Body of pancreas (tissue), 4 donors: Measurements from ENCODE around the gene STX4. TPM values are rescaled to one million over a fixed set of nuclear protein-coding genes. Genes with fewer than 3 reads are reported as not detected.

ENCODE experiments used
- ATAC-seq: fragments of 150-250 bp; one replicate; pipeline ENCODE4 v1.9.1; 2016
- DNase-seq, 4 donors: peaks; one replicate each; pipeline ENCODE4 v3.0.0-alpha.2; 2019
- H3K27ac ChIP-seq, 4 donors: fragments of 200-600 bp; sonication (generic); 1 replicate in 3 of 4; 2 replicates in 1 of 4; pipeline versions ENCODE4 v1.5.1 to v1.6.1; 2016 to 2019; ENCODE audit warnings: mild to moderate bottlenecking in 1 of 4, mixed read lengths in 1 of 4, moderate library complexity in 1 of 4
- H3K27me3 ChIP-seq, 2 donors: fragments of 200-600 bp; sonication (generic); one replicate each; pipeline ENCODE4 v1.6.0; 2016; ENCODE audit warnings: mild to moderate bottlenecking in 1 of 2
- H3K36me3 ChIP-seq, 2 donors: fragments of 200-600 bp; sonication (generic); replicated peaks in 1 of 2; 2 replicates each; pipeline ENCODE4 v1.5.1; 2016; ENCODE audit warnings: low read depth in 2 of 2; ENCODE audit not compliant: insufficient read depth in 1 of 2
- H3K4me1 ChIP-seq: fragments of 200-600 bp; sonication (generic); one replicate; pipeline ENCODE4 v1.6.0; 2016
- H3K4me3 ChIP-seq, 2 donors: fragments of 200-600 bp; sonication (generic); 1 replicate in 1 of 2; 2 replicates in 1 of 2; pipeline ENCODE4 v1.5.1; 2016 to 2019
- H3K9me3 ChIP-seq, 3 donors: fragments of 200-600 bp; sonication (generic); 1 replicate in 2 of 3; 2 replicates in 1 of 3; pipeline ENCODE4 v1.5.1; 2016
- CTCF ChIP-seq, 7 experiments: fragments of 450-650 bp in 4 of 7; fragments of 200-600 bp in 3 of 7; sonication (generic) in 3 of 7; IDR thresholded peaks; one replicate each; pipeline ENCODE4 v1.5.1; 2016 to 2019; ENCODE audit warnings: antibody characterized with exemption in 7 of 7
- POLR2A ChIP-seq, 3 donors: fragments of 450-650 bp; IDR thresholded peaks; one replicate each; pipeline ENCODE4 v1.6.1; 2016; ENCODE audit warnings: antibody characterized with exemption in 3 of 3, mild to moderate bottlenecking in 2 of 3
- WGBS, 2 donors: methylation state at CpG; one replicate each; pipeline ENCODE4 v1.1.5; 2017; 5-methylcytosine and 5-hydroxymethylcytosine counted together
- intact Hi-C: fragments of 100-400 bp; cut with DNase I; formaldehyde crosslinking; loops from one replicate; pipeline ENCODE4 v1.15.1; 2023
- total RNA-seq, 2 donors: library from RNA; depleted of rRNA; stranded (reverse); fragments of >200 nt; gene quantifications; one replicate each; pipeline ENCODE4 v1.1.0, GENCODE V29; 2016

STX4 gene
- total RNA-seq, 2 donors from 2014 or later, result 25.9 to 38.6 TPM

- H3K27ac ChIP-seq, result no peak overlapping the region
- H3K4me3 ChIP-seq, result no peak overlapping the region
- H3K9me3 ChIP-seq, result no peaks in the 10 kb centered on the region
- intact Hi-C loops, result no loop called here
- no peak for ATAC-seq
- H3K36me3 ChIP-seq, result no peaks in the 10 kb centered on the region
- H3K27me3 ChIP-seq, result no peaks in the 10 kb centered on the region
- TF ChIP-seq POLR2A (IDR thresholded peaks at IDR 0.05), result no peak
- WGBS, 2 donors, result 73 to 81% methylated on average over 5 of the region's 5 CpGs
- no peak for DNase-seq
- peaks cover 8% of the 10 kb centered on the region for H3K4me1 ChIP-seq
These were observed 4.1 kb upstream of the STX4 start for GRCh38 chr16:31029272-31029671.

DNA sequence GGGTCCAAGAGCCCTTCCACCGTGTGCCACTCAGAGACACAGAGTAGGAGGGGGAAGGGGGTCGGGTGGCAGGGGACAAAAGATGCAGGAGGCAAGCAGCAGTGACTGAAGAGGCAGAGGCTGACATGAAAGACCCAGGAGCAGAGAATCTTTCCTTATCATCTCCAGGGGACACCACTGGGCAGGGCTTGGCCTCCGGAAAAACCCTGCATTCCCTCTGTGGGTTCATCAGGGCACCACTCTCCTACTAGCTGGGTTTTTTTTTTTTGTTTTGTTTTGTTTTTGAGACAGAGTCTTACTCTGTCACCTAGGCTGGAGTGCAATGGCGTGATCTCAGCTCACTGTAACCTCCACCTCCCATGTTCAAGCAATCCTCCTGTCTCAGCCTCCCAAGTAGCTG lies 2.1 kb upstream of the STX4 start:
- 84 to 91% methylated on average over 4 of the region's 4 CpGs for WGBS, 2 donors
- TF ChIP-seq CTCF (IDR thresholded peaks at IDR 0.05) (no peak), POLR2A (IDR thresholded peaks at IDR 0.05) (no peak)
- intact Hi-C loops, result no loop called here

DNA sequence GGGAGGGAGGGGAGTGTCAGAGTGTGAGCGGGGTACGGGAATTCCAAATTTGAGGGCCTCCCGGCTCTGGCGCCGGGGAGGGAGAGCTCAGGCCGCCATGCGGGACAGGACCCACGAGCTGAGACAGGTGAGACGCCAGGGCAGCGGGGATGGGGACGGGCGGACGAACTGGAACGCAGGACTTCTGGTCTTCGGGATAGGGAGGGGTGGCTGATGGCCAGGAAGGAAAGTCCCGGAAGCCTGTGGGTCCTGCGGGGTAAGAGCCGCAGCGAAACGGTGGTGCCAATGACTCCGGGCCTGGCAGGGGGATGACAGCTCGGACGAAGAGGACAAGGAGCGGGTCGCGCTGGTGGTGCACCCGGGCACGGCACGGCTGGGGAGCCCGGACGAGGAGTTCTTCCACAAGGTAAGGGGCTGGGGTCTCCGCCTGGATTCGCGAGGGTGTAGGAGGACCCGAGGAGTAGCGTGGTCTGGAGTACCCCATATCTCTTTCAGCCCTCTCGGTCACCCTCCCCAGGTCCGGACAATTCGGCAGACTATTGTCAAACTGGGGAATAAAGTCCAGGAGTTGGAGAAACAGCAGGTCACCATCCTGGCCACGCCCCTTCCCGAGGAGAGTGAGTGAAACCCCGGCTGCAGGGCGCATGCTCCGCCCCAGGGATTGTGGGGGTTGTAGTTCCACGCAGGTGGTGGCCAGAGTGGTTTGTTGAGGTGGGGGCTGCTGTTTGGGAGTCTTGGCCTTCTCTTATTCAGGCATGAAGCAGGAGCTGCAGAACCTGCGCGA lies 543 bp downstream of the STX4 start:
- WGBS, 2 donors, result 0% methylated on average over 19 to 47 of the region's 47 CpGs
- DNase-seq (peak; percentile 94 to 96 (median 95)), ATAC-seq (peak; percentile 73)
- Histone ChIP-seq H3K27ac (peak overlapping the region; percentile 76 to 94 (median 90)), H3K36me3 (peaks cover 0 to 8% of the 10 kb centered on the region in 2 donors), H3K27me3 (no peaks in the 10 kb centered on the region), H3K4me3 (peak overlapping the region; percentile 54 to 84), H3K4me1 (peaks cover 15% of the 10 kb centered on the region), H3K9me3 (no peaks in the 10 kb centered on the region)
- intact Hi-C loops, result no loop called here
- peak in 2 of 3 donors; percentile 46 to 57 for TF ChIP-seq POLR2A (IDR thresholded peaks at IDR 0.05)
- no peak for TF ChIP-seq CTCF (IDR thresholded peaks at IDR 0.05)

More for the DNA sequence above, 2.1 kb upstream of the STX4 start:
- H3K4me1 ChIP-seq, result peaks cover 15% of the 10 kb centered on the region
- ATAC-seq, result no peak
- H3K4me3 ChIP-seq, result no peak overlapping the region
- no peaks in the 10 kb centered on the region for H3K27me3 ChIP-seq
- H3K27ac ChIP-seq, result no peak overlapping the region
- H3K36me3 ChIP-seq, result peaks cover 0 to 2% of the 10 kb centered on the region in 2 donors
- H3K9me3 ChIP-seq, result no peaks in the 10 kb centered on the region
- DNase-seq, result no peak

DNA sequence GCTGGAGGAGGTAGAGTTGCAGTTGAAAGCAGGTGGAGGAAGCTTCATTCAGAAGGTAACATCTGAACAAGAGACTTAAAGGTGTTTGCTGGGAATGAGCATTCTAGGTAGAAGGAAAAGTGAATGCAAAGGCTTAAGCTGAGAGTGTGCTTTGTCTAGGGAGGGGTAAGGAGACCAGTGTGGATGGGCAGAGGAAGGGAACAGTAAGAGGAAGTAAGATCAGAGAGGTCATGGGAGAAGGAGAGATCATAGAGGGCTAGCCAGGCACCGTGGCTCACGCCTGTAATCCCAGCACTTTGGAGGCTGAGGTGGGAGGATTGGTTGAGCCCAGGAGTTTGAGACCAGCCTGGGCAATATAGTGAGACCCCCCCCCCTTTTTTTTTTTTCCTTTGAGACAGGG lies 3.3 kb downstream of the STX4 start:
- Histone ChIP-seq H3K27ac (no peak overlapping the region), H3K4me1 (peaks cover 15% of the 10 kb centered on the region), H3K9me3 (no peaks in the 10 kb centered on the region), H3K36me3 (peaks cover 6 to 17% of the 10 kb centered on the region in 2 donors), H3K27me3 (no peaks in the 10 kb centered on the region), H3K4me3 (no peak overlapping the region)
- TF ChIP-seq CTCF (IDR thresholded peaks at IDR 0.05) (no peak), POLR2A (IDR thresholded peaks at IDR 0.05) (no peak)
- WGBS, 2 donors, result 71 to 79% methylated on average over 2 of the region's 2 CpGs
- peak in 1 of 4 donors; percentile 21 for DNase-seq
- no peak for ATAC-seq
- intact Hi-C loops, result no loop called here

DNA sequence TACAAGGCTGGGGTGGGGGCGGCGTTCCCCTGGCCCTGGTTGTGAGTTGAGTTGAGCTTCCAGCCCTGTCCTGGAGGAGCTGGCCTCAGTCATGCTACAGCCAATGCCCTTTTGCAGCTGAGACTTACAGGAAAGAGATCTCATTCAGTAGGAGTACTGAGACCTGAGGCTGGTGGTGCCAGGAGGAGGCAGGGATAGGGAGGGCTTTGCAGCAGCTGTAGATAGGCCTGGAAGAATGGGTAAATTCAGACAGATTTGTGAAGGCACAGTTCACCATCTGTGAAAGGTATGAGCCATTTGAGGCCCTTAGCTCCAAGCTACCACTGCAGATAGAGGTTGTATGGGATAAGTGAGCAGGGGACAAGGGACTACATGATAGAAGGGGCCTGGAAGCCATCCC lies 5.6 kb downstream of the STX4 start:
- Histone ChIP-seq H3K27ac (no peak overlapping the region), H3K9me3 (no peaks in the 10 kb centered on the region), H3K4me1 (peaks cover 18% of the 10 kb centered on the region), H3K36me3 (peaks cover 6 to 17% of the 10 kb centered on the region in 2 donors), H3K27me3 (no peaks in the 10 kb centered on the region), H3K4me3 (no peak overlapping the region)
- intact Hi-C loops, result no loop called here
- TF ChIP-seq CTCF (IDR thresholded peaks at IDR 0.05) (no peak), POLR2A (IDR thresholded peaks at IDR 0.05) (no peak)
- 100% methylated on average over 2 of the region's 2 CpGs; no CpG with 5 or more reads in 1 of the 2 donors for WGBS, 2 donors
- DNase-seq (no peak), ATAC-seq (no peak)
